C1 segment of cervical spinal cord (tissue), 14 donors: ENCODE results near the gene SLC19A1.

Experiments used
- DNase-seq, 14 donors: peaks; one replicate each; lab custom pipeline; 2025; lab: John Stamatoyannopoulos, UW

SLC19A1 gene

DNA sequence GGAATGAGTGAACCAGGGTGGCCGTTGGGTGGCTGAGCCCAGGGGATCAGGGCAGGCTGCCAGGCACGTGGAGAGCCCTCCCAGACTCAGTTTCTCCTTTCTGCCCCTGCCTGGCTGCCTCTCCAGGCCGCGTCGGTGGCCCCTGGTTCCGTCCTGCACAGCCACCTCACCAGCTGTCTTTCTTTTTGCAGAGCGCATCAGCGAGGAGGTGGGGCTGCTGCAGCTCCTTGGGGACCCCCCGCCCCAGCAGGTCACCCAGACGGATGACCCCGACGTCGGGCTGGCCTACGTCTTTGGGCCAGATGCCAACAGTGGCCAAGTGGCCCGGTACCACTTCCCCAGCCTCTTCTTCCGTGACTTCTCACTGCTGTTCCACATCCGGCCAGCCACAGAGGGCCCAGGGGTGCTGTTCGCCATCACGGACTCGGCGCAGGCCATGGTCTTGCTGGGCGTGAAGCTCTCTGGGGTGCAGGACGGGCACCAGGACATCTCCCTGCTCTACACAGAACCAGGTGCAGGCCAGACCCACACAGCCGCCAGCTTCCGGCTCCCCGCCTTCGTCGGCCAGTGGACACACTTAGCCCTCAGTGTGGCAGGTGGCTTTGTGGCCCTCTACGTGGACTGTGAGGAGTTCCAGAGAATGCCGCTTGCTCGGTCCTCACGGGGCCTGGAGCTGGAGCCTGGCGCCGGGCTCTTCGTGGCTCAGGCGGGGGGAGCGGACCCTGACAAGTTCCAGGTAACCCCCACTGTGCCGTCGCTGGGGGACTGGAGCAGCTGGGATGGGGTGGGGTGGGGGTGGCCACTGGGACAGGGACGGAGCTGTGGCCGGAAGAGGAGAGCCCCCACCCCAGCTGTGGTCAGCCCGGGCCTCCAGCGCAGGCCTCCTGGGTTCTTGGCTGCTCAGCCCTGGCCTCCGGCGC, 73.9 kb downstream of the SLC19A1 start:
- DNase-seq: no peak

DNA sequence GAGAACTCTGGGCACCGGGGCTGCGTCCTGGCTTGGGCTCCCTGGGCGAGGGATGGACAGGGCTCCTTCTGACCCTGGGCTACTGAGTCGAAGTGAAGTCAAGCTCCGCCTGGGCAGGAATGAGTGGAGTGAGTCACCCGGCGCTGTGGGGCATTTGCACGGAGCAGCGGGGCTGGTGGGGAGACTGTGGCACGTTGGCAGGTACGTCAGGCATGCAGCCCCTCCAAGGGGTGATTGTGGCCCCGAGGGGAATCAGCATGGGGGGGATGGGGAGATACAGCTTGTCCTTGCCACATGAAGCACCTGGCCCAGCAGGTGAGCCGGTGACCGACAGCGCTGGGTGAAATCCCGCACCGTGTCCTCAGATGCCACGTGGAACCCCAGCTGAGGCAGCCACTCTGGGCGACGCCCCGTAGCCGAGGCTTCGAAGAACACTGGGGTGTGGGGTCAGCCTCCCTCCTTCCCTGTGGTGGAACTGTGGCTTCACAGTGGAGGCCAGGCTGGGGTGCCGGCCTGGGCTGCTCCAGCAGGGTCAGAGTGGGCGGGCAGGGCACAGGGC, 74.9 kb downstream of the SLC19A1 start:
- DNase-seq: peak in 2 of 14 donors; percentile 12 to 56

DNA sequence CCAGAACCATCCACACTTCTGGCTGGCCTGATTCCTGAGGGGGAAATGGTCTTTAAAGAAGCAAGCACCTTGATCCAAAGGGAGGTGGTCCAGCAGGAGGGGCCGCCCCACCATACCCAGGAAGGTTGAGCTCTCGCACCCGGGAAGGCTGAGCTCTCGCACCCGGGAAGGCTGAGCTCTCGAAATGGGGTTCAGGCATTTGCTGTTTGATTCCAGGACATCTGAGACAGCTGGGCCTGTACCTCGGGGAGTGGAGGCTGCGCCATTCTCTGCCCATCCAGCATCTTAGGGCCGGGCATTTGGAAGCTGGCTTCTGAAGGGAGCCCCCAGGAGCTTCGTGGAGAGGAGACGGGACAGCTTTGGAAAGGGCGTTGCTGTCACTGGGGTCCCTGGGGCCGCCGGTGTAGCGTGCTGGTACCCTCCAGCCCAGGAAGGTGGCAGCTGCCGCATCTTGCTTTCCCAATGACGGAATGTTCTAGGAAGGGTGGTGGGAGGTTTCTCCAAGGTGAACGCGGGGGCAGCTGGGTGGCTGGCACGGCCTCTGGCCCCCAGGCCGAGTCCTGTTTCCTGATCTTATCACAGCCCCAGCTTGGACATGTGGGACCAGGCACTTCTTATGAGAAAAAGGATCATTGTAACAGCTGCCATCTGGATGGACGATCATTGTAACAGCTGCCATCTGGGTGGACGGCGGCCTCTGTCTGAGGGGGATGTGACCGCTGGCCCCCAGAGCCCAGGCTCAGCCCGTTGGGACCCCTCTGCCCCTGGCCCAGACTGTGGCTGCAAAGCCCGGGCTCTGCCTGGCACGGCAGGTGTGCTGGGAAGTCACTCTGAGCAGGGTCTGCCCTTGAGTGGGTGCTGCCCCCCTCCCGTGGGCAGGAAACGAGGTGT, 75.7 kb downstream of the SLC19A1 start:
- peak in 1 of 14 donors; percentile 56 for DNase-seq

DNA sequence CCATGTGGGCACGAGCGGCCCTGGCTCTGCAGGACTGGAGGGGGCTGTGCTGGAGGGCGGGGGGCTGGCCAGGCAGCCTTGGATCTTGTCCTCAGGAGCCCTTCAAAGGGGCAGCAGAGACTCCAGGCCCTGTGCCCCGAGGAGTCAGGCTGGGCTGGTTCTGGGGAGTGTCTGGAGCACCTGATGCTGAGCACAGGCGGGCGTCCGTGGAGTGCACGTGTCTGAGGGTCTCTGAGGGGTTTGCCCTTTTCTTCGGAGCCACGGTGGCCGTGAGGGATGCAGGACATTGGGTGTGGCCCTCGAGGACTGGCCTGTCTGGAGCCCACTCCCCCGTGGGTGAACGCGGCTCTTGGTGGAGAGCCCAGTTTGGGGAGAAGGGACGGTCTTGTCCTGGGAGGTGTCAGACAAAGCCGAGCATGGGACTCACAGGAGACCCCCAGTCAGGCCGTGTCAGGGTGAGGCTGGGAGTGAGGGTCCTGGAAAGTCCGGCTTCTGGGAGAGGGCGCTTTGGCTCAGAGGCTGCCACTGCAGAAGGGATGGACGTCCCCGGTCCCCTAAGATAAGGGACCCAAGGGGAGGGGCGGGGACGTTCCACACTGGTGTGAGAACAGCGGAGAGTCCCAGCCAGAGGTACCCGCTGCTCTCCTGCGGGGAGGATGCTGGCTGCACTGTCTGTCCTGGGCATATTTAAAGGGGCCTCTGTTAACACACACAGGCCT, 76.5 kb downstream of the SLC19A1 start:
- no peak for DNase-seq

GRCh38 chr21:45465105-45465504, 77.1 kb downstream of the SLC19A1 start:
- DNase-seq: no peak

DNA sequence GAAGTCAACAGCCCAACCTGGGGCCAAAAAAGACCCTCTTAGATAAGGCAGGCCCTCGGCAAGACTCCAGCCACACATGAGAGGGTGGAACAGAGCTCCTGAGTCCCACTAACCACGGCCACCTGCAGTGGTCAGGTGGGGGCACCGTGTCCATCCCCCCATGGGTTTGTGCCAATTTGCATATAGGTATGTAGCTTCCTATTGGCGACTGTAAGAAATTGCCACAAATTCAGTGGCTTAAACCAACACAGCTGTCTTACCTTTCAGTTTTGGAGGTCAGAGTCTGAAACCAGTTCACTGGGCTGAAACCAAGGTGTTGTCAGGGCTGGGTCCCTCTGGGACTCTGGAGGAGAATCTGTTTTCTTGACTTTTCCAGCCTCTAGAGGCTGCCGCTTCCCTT, 77.9 kb downstream of the SLC19A1 start:
- no peak for DNase-seq

DNA sequence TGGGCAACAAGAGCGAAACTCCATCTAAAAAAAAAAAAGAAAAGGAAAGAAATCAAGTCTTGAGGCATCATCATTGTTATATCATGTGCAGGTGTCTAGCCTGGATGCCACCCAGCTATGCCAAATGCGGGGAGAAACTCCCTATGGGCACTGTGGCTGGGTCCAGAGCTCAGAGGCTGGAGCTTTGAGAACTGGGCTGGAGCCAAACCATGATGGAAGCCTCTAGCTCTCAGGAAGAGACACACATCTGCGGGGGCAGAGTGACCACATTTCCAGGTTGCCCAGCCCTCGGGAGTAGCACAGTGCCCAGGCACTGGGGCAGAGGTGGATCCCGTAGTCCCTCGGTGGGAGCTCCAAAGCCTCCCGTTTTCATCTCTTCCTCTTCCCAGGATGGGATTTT, 78.4 kb downstream of the SLC19A1 start:
- no peak for DNase-seq

DNA sequence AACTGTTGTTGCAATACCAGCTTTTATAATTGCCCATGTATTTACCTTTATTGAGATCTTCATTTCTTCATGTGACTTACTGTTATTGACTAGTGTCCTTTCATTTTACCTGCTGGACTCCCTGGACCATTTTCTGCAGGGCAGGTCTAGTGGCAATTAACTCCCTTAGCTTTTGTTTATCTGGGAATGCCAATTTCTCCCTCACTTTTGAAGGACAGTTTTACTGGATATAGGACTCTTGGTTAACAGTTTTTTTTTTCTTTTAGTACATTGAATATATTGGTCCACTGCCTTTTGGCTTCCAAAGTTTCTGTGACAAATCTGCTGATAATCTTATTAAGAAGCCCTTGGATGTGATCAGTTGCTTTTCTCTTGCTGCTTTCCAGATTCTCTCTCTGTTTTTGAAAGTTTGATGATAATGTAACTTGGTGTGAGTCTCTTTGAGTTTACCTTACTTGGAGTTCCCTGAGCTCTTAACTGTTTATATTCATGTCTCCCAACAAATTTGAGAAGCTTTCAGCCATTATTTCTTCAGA, 80.4 kb downstream of the SLC19A1 start:
- DNase-seq: no peak

- no peak for DNase-seq
Observed at GRCh38 chr21:45461369-45461750, 80.9 kb downstream of the SLC19A1 start.

- DNase-seq: no peak
Observed at GRCh38 chr21:45460611-45461368, 81.5 kb downstream of the SLC19A1 start.

GRCh38 chr21:45460011-45460565, 82.2 kb downstream of the SLC19A1 start:
- no peak for DNase-seq

- no peak for DNase-seq
Observed at GRCh38 chr21:45459171-45460010, 82.8 kb downstream of the SLC19A1 start.

DNA sequence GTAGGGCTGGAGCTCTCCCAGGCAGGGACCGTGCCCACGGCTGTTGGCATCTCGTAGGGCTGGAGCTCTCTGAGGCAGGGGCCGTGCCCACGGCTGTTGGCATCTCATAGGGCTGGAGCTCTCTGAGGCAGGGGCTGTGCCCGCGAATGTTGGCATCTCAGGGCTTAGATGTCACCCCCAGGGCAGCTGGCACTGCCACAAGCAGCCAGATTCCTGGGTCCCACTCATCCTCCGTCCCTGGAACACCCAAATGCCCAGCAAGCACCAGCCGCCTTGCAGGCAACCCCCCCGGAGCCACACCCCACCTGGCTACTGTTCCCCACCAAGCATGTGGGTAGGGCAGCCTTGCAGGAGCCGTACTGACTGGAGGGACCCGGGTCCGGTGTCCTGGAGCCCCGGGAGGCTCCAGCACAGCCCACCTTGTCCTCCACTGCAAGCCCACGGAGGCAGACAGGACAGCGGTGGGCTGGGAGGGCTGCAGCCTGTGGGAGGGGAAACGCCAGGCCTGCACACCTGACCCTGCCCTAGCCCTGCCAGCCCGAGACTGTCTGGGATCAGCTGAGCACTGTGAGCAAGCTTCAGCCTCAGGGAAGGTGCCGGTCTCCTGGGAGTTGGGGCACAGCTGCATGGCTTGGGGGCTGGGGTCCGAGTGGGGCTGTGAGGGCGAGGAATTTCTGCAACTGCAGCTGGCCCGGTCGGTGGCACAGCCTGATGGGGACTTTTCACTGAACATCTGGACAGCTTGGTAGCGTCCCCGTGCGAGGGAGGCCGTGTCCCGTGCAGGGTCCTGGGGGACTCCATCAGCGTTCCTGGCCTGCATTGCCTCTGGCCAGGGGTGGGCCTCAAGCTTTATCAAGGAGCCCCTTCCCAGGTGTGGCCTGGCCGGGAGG, 83.7 kb downstream of the SLC19A1 start:
- DNase-seq: no peak

GRCh38 chr21:45457832-45458172, 84.4 kb downstream of the SLC19A1 start:
- no peak for DNase-seq

DNA sequence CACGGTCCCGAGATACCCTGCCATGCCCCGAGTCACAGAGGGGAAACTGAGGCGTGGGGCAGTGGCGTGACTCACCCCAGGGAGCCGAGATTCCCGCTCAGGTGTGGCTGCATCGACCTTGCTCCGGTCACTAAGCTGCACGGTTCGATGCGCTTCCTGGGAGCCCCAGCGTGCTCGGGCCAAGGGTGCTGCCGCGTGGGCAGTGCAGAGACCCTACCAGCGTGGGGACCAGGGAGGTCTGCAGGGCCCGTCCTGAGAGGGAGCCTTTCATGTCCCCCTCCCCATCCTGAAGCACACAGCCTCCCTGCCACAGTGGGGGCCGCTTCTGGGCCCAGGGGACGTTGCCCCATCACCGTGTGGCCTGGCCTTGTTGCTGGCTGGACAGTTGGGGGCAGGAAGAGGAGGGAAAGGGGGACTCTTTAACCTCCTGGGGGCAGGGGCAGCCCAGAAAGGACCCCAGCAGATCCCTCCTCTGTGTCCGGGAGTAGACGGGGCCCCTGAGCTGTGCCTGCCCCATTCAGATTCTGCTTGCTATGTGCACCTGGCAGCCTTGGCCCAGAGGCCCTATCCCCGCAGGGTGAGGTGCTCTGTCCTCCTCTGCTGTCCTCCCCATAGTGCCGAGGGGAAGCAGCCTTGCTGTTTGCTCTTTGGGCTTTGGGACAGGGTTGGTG, 84.9 kb downstream of the SLC19A1 start:
- no peak for DNase-seq

GRCh38 chr21:45456584-45457160, 85.6 kb downstream of the SLC19A1 start:
- no peak for DNase-seq
